Measurements from ENCODE around the gene KIF2C. TPM values are rescaled to one million over a fixed set of nuclear protein-coding genes. Genes with fewer than 3 reads are reported as not detected.

Gene KIF2C
- total RNA-seq, 1 donor from 2014 or later: 28.7 TPM

GRCh38 chr1:44705470-44705869, 34.2 kb upstream of the KIF2C start:
- Mint-ChIP-seq H3K4me1 (ENCODE audit: low read depth) (peaks cover 7% of the 10 kb centered on the region), H3K4me3 (ENCODE audit: low read depth) (no peak overlapping the region), H3K27ac (no peak overlapping the region), H3K27me3 (peaks cover 19% of the 10 kb centered on the region), H3K9me3 (ENCODE audit: low read depth) (peaks cover 4% of the 10 kb centered on the region), H3K36me3 (ENCODE audit: insufficient read depth) (peaks cover 3% of the 10 kb centered on the region)
- TF ChIP-seq, protein P1, sequence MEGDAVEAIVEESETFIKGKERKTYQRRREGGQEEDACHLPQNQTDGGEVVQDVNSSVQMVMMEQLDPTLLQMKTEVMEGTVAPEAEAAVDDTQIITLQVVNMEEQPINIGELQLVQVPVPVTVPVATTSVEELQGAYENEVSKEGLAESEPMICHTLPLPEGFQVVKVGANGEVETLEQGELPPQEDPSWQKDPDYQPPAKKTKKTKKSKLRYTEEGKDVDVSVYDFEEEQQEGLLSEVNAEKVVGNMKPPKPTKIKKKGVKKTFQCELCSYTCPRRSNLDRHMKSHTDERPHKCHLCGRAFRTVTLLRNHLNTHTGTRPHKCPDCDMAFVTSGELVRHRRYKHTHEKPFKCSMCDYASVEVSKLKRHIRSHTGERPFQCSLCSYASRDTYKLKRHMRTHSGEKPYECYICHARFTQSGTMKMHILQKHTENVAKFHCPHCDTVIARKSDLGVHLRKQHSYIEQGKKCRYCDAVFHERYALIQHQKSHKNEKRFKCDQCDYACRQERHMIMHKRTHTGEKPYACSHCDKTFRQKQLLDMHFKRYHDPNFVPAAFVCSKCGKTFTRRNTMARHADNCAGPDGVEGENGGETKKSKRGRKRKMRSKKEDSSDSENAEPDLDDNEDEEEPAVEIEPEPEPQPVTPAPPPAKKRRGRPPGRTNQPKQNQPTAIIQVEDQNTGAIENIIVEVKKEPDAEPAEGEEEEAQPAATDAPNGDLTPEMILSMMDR (IDR thresholded peaks at IDR 0.05; ENCODE audit: unreplicated experiment): no peak
- no peak for DNase-seq (ENCODE audit: low spot score, unreplicated experiment)

DNA sequence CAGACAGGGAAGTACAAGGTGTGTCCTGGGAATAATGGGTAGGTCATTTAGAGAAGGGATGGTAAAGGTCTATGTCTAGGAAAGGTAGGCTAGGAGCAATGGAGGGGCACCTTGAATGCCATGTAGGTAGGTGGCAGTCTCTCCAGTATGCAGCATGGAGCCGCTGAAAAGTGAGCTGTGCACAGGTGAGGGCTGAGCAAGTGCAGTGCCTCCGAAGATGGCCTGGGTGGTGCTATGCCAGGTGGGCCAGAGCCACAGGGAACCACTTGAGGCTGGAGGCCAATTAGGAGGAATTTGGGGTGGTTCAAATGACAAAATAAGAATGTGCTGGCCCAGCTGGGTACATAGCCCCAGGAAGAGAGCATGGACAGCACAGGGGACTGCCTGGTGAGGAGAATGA, 33.7 kb upstream of the KIF2C start:
- no peak for DNase-seq (ENCODE audit: low spot score, unreplicated experiment)
- peaks cover 22% of the 10 kb centered on the region for H3K27me3 Mint-ChIP-seq
- H3K27ac Mint-ChIP-seq: no peak overlapping the region
- no peak overlapping the region for H3K4me3 Mint-ChIP-seq (ENCODE audit: low read depth)
- H3K36me3 Mint-ChIP-seq (ENCODE audit: insufficient read depth): peaks cover 5% of the 10 kb centered on the region
- TF ChIP-seq, protein P1 (IDR thresholded peaks at IDR 0.05; ENCODE audit: unreplicated experiment): no peak
- H3K4me1 Mint-ChIP-seq (ENCODE audit: low read depth): peaks cover 4% of the 10 kb centered on the region
- H3K9me3 Mint-ChIP-seq (ENCODE audit: low read depth): peaks cover 4% of the 10 kb centered on the region

DNA sequence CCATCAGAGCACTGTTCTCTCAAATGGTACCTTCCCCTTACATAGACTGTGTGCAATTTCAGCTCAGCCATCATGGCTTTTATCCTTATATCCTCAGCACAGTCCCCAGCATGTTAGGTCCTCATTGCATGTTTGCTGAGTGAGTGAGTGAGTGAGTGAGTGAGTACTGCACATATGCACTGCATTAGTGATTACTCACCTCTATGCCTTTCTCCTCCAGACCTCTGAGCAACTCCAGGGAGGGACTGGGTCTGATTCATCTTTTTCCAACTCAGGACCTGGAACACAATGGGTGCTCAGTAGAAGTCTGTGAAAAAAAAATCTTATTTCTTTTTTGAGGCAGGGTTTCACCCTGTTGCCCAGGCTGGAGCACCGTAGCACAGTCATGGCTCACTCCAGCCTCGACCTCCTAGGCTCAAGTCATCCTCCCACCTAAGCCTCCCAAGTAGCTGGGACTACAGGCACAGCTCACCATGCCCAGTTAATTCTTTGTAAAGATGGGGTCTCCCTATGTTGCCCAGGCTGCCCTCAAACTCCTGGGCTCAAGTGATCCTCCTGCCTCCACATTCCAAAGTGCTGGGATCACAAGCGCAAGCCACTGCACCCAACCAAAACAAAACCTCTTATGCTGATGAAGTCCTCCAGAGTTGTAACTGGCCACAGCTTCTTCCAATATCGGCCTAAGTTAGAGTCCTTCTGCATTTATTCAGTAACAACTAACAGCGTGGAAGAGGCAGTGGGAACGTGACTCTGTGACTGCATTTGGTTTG, 32.3 kb upstream of the KIF2C start:
- peaks cover 4% of the 10 kb centered on the region for H3K9me3 Mint-ChIP-seq (ENCODE audit: low read depth)
- peaks cover 5% of the 10 kb centered on the region for H3K36me3 Mint-ChIP-seq (ENCODE audit: insufficient read depth)
- no peaks in the 10 kb centered on the region for H3K4me1 Mint-ChIP-seq (ENCODE audit: low read depth)
- no peak overlapping the region for H3K4me3 Mint-ChIP-seq (ENCODE audit: low read depth)
- H3K27me3 Mint-ChIP-seq: peaks cover 20% of the 10 kb centered on the region
- DNase-seq (ENCODE audit: low spot score, unreplicated experiment): no peak
- TF ChIP-seq, protein P1 (IDR thresholded peaks at IDR 0.05; ENCODE audit: unreplicated experiment): no peak
- no peak overlapping the region for H3K27ac Mint-ChIP-seq

DNA sequence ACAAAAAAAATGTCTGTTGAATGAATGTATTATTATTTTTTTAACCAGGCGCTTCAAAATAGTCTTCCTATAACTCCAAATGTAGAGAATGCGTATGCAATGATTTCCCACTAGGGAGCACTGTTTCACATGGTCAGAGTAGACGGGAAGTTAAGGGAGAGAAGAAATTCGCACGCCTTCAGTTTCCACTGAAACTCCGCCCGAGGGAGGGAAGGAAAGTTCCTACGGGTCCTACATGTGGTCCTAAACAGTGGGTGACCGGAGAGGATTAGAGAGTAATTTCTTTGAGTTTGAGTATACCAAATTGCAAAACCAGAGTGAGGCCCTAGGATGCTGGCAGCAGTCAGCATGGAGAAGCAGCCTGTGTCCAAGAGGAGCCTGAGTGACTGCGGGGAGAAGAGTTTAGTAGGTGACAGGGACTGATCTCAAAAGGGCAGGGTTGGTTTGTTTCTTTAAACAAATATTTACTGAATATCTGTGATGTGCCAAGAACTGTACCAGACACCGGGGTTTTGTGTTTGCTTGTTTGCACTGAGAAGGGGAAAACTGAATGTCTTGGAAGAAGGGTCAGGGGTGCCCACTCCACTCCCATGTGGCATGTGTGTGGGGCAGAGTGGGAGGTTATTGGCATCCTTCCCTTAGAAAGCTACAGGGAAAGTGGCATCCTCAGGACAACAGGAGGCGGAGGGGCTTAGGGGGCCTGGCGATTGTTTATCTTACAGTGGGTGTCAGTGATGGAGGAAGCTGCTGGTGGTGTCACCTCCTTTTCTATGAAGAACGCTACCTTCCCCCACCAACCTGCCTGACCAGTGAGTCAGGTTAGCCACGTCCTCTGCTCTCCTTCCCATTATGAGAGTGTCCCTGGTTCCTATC, 31.4 kb upstream of the KIF2C start:
- no peak overlapping the region for H3K27ac Mint-ChIP-seq
- no peak for DNase-seq (ENCODE audit: low spot score, unreplicated experiment)

GRCh38 chr1:44713321-44713781, 26.3 kb upstream of the KIF2C start:
- Mint-ChIP-seq H3K27ac (no peak overlapping the region), H3K4me1 (ENCODE audit: low read depth) (no peaks in the 10 kb centered on the region), H3K36me3 (ENCODE audit: insufficient read depth) (peaks cover 5% of the 10 kb centered on the region), H3K9me3 (ENCODE audit: low read depth) (peaks cover 4% of the 10 kb centered on the region), H3K27me3 (peaks cover 22% of the 10 kb centered on the region), H3K4me3 (ENCODE audit: low read depth) (no peak overlapping the region)
- no peak for DNase-seq (ENCODE audit: low spot score, unreplicated experiment)
- TF ChIP-seq, protein P1 (IDR thresholded peaks at IDR 0.05; ENCODE audit: unreplicated experiment): no peak

More for the DNA sequence above, 31.4 kb upstream of the KIF2C start:
- TF ChIP-seq, protein P1 (IDR thresholded peaks at IDR 0.05; ENCODE audit: unreplicated experiment): peak; percentile 58
- H3K27me3 Mint-ChIP-seq: peaks cover 17% of the 10 kb centered on the region
- H3K9me3 Mint-ChIP-seq (ENCODE audit: low read depth): peaks cover 4% of the 10 kb centered on the region
- peaks cover 5% of the 10 kb centered on the region for H3K36me3 Mint-ChIP-seq (ENCODE audit: insufficient read depth)
- H3K4me3 Mint-ChIP-seq (ENCODE audit: low read depth): no peak overlapping the region
- no peaks in the 10 kb centered on the region for H3K4me1 Mint-ChIP-seq (ENCODE audit: low read depth)

All from progenitor cell of endocrine pancreas (in vitro differentiated cells).